HG03139 (cell line): ENCODE results near the gene DNAH12.
"Not testable (repeated sequence)": the region's sequence is repeated elsewhere in the genome, so short reads cannot be mapped to it uniquely, and the experiment has no call there.

Experiments
- ATAC-seq: cut with Tn5 transposase; IDR thresholded peaks from one replicate; pipeline ENCODE4 v1.9.1; 2021; ENCODE audit not compliant: unreplicated experiment

The DNAH12 gene

GRCh38 chr3:57545636-57546268 lies 1.6 kb upstream of the DNAH12 start:
- ATAC-seq: no peak

- no peak for ATAC-seq
Measured at GRCh38 chr3:57538465-57538864, 5.7 kb downstream of the DNAH12 start.

DNA sequence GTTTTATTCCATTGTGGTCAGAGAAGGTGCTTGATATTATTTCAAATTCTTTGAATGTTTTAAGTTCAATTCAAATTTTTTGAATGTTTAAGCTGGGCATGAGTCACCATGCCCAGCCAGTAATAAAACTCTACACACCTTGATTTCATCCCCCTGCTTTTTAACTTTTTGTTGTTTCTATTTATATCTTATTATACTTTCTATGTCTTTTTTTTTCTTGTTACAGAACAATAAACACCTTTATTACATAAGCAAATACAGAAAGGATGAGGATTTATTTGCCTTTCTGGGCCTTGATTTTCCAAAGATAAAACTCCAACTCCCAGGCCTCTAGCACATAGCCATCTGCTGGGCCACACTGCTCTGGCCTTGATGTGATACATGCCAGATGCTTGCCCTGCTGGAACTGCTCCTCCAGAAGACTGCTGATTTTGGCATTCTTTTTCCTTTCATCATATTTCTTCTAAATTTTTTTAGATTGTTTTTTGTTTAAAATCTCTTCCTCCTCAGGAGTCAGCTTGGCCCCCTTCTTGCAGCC lies 14.0 kb downstream of the DNAH12 start:
- no peak for ATAC-seq

DNA sequence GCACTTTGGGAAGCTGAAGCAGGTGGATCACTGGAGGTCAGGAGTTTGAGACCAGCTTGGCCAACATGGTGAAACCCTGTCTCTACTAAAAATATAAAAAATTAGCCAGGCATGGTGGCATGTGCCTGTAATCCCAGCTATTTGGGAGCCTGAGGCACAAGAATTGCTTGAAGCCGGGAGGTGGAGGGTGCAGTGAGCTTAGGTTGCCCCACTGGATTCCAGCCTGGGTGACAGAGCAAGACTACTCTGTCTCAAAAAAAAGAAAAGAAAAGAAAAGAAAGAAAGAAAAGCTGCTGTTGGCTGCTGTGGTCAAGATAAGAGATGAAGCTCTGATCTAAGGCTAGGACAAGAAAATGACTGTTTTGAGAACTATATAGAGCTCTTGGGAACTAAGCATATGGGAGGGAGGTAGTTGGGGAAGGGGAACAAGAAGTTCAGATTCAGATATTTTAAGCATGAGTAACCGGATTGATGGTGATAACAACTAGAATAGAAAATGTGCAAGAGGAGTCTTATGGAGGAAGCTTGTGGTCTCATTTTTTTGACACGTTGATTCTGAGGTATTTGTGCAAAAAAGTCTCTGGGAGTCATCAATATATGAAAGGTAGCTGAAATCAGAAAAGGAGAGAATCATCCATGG lies 25.7 kb downstream of the DNAH12 start:
- no peak for ATAC-seq

DNA sequence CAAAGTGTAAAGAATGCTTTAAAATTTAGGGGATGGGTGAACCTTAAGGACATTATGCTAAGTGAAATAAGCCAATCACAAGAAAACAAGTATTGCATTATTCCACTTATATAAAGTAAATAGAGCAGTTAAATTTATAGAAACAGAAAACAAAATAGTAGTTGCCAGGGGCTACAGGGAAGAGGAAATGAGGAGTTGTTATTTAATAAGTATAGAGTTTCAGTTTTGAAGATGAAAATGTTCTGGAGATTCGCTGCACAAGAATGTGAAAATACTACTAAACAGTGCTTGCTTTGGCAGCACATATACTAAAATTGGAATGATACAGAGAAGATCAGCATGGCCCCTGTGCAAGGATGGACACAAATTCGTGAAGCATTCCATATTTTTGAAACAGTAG lies 32.0 kb downstream of the DNAH12 start:
- ATAC-seq: no peak

GRCh38 chr3:57505901-57506300 lies 38.2 kb downstream of the DNAH12 start:
- ATAC-seq: no peak

DNA sequence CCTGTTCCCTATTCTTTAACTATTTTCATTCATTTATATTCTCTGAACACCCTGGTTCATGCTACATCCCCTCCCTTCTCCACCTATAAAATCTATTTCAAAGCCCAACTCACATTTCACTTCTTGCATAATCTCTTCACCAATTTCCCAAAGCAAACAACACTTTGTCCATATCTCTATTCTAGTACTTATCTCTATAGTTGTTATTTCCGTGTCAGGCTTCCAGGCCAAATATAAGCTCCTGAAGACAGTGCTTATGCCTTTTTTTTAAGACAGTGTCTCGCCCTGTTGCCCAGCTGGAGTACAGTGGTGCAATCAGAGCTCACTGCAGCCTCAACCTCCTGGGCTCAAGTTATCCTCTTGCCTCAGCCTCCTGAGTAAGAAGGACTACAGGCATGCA lies 43.6 kb downstream of the DNAH12 start:
- ATAC-seq: no peak

- ATAC-seq: no peak
Measured at GRCh38 chr3:57497904-57498303, 46.2 kb downstream of the DNAH12 start.

GRCh38 chr3:57484563-57484962 lies 59.6 kb downstream of the DNAH12 start:
- no peak for ATAC-seq

DNA sequence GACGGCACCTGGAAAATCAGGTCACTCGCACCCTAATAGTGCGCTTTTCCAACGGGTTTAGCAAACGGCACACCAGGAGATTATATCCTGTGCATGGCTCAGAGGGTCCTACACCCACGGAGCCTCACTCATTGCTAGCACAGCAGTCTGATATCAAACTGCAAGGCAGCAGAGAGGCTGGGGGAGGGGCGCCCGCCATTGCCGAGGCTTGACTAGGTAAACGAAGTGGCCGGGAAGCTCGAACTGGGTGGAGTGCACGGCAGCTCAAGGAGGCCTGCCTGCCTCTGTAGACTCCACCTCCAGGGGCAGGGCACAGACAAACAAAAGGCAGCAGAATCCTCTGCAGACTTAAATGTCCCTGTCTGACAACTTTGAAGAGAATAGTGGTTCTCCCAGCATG lies 67.0 kb downstream of the DNAH12 start:
- ATAC-seq: not testable (repeated sequence)

GRCh38 chr3:57464801-57465200 lies 79.3 kb downstream of the DNAH12 start:
- ATAC-seq: no peak

DNA sequence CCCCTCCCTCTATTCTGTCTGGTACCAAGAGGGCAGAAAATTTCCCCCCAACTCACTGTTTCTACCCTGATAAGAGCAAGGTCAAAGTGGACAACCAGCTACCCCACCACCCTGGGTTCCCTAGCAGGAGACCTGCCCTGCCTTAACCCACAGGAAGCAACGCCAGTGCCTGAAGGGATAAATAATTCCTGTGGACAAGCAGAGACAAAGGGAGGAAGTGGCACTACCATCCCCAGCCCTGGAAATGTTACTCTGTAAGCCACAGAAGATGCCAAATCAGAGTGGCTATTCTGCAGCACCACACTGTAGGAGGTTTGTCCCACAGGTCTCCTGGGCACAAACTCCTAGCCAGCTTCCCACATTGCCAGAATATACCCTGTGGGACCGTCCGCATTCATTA lies 80.1 kb downstream of the DNAH12 start:
- ATAC-seq: no peak

DNA sequence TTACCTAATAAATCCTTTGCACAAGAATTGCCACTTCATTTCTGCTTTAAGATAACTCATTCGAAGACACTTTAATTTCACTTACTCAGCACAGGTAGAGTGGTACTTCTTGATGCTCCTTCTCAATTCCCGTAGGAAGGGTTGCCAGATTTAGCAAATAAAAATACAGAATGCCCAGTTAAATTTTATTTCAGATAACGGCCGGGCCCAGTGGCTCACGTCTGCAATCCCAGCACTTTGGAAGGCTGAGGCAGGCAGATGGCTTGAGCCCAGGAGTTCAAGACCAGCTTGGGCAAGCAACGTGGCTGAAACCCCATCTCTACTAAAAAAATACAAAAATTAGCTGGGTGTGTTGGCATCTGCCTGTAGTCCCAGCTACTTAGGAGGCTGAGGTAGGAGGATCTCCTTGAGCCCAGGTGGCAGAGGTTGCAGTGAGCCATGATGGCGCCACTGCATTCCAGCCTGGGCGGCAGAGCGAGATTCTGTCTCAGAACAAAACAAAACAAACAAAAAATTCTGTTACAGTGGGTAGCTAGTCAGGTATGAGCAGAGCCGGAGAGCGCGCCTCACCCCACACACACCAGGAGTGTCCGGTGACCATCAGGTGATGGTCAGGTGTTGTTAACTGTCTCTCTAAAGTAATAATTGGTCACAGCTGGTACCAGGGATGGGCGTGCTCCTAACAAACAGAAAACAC lies 92.8 kb downstream of the DNAH12 start:
- ATAC-seq: no peak

DNA sequence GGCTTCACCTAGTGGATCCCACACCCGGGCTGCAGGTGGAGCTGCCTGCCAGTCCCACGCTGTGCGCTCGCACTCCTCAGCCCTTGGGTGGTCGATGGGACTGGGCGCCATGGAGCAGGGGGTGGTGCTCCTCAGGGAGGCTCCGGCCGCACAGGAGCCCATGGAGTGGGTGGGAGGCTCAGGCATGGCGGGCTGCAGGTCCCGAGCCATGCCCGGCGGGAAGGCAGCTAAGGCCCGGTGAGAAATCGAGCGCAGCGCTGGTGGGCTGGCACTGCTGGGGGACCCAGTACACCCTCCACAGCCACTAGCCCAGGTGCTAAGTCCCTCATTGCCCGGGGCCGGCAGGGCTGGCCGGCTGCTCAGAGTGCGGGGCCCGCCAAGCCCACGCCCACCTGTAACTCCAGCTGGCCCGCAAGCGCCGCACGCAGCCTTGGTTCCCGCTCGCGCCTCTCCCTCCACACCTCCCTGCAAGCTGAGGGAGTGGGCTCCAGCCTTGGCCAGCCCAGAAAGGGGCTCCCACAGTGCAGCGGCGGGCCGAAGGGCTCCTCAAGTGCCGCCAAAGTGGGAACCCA lies 94.8 kb downstream of the DNAH12 start:
- ATAC-seq: not testable (repeated sequence)

DNA sequence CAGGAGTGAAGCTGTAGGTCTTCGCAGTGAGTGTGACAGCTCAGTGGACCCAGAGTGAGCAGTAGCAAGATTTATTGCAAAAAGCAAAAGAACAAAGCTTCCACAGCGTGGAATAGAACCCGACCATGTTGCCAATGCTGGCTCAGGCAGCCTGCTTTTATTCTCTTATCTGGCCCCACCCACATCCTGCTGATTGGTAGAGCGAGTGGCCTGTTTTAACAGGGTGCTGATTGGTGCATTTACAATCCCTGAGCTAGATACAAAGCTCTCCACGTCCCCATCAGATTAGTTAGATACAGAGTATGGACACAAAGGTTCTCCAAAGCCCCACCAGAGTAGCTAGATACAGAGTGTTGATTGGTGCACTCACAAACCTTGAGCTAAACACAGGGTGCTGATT lies 95.7 kb downstream of the DNAH12 start:
- not testable (repeated sequence) for ATAC-seq

DNA sequence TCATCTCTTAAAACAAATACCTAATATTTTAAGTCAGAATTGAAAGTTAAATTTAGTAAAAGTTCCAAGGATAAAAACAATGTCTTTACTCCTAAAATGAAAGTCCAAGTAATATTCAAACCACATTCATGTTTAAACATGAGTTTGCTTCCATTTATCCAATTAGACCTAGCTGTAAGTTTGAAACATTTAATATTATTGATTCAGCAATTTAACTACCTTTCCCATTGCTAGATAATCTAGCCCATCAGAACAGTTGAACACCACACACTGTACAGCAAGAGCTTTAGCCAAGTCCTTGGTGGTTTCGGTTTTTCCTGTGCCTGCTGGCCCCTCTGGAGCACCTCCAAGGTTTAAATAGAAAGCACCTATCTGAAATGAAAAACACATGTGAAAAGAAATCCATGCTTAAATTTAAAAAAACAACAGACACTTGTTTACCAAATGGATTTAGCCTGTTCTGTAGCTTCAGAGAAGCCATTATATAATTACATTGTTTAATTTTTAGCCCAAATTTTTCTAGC lies 97.8 kb downstream of the DNAH12 start:
- no peak for ATAC-seq

GRCh38 chr3:57444469-57444868 lies 99.7 kb downstream of the DNAH12 start:
- ATAC-seq: no peak

GRCh38 chr3:57440144-57440543 lies 104.0 kb downstream of the DNAH12 start:
- ATAC-seq: not testable (repeated sequence)

- ATAC-seq: not testable (repeated sequence)
Measured at GRCh38 chr3:57438460-57438859, 105.7 kb downstream of the DNAH12 start.

GRCh38 chr3:57436195-57436761 lies 107.9 kb downstream of the DNAH12 start:
- ATAC-seq: no peak

DNA sequence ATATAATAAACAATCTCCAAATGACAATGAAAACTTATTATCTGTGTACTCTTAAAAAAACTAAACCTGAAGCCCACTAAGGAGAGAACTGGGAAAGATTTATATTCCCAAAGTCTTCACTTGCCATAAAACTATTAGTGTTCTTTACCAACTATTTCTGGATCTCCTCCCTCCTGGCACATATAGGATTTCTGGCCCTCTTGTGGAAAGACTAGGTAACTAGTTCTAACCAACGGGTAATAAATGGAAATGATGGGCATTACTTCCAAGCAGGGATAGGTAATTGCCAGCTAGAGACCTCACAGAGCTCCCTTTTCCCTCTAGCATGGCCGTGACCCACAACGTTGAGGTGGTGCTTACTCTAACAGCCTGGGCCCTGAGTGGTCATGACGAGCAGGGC lies 110.1 kb downstream of the DNAH12 start:
- no peak for ATAC-seq
